Activated naive CD4-positive, alpha-beta T cell treated with anti-CD3 and anti-CD28 coated beads, Interleukin-2, amount 50 U/mL, for 16 hours (primary cell): ENCODE results near the gene KRT26.

Experiments used
- DNase-seq: peaks from one replicate; pipeline ENCODE4 v3.0.0-alpha.2; 2020

The KRT26 gene

DNA sequence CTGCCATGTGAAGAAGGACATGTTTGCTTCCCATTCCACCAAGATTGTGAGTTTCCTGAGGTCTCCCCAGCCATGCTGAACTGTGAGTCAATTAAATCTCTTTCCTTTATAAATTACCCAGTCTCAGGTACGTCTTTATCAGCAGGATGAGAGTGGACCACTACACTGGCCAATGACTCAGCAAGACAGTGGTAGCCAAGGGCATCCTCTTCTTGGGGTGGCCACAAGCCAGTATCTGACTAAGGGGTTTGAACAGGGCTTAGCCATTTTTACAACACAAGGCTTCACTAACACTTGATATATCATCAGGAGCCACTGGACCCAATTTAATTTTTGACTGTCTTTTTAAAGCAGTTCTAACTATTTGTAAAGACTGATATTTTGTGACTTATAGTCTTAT lies 47.3 kb downstream of the KRT26 start:
- no peak for DNase-seq

DNA sequence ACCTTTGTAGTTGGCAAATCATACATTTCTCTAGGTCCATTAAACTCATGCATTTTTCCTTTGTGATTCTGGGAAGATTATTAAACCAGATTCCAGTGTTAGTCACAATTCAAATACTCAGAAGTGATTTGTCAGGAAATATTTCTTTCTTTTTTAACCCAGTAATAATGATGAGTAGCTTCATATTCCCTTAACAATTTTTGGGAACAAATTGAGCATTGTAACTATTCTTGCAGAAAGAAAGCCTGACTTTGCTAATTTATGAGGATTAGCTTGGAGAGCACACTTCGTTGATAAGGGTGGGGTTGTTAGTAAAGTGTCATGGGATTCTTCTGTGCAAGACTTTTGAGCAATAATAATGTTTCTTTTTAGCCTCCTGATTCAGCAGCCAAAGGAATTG lies 49.8 kb downstream of the KRT26 start:
- DNase-seq: no peak

DNA sequence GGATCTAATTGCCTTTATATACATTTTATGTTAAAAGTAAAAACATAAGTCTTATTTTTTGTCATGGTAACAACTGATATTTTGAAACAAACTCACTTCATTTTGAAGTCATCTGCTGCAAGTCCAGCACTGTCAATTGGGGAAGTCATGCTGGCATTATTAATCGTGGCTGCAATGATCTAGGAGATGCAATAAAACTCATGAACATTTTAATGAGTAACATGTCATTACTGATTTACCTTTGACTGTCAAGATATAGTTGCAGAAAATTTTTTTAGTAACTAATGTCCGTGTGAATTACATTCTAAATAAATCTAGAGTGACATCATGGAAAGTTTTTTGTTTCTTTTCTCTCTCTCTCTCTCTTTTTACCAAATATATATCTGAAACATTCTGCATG lies 51.1 kb downstream of the KRT26 start:
- DNase-seq: no peak

DNA sequence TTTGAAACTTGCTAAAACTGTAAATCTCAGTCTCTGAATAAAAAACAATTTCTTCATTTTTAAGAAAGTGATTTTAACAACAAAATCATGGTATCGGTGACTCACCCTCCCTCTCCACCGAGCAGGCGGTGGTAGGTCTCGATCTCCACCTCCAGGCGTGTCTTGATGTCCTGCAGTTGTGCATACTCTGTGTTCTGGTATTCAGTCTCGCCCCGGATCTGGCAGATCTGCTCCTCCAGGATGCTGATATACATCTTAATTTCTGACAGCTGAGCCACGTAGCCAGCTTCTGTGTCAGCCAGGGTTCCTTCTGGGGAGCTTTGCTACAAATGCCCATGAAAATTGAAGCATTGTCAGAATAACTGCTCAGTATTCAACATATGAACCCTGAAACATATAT lies 53.1 kb downstream of the KRT26 start:
- DNase-seq: no peak

DNA sequence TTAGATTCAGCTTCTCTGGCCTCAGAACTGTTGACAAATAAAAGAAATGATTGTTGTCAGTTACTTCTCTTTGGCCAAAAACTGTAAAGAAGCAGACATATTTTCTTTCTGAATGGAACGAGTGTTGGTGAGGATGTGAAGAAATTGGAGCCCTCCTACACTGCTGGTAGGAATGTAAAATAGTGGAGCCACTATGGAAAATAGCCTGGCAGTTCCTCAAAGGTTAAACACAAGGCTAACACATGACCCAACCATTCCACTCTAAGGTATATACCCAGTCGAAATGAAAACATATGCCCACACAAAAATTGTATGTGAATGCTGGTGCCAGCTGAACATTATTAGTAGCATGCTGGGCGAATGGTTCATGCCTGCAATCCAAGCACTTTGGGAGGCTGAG lies 54.2 kb downstream of the KRT26 start:
- DNase-seq: no peak
